ENCODE results near the gene SLC2A4RG.

SLC2A4RG gene

GRCh38 chr20:63778034-63778752 lies 38.6 kb downstream of the SLC2A4RG start:
- DNase-seq = no peak

GRCh38 chr20:63778857-63779256 lies 39.3 kb downstream of the SLC2A4RG start:
- DNase-seq = no peak

GRCh38 chr20:63781181-63781580 lies 41.6 kb downstream of the SLC2A4RG start:
- DNase-seq = no peak

GRCh38 chr20:63782051-63782471 lies 42.5 kb downstream of the SLC2A4RG start:
- DNase-seq = no peak

GRCh38 chr20:63782521-63782971 lies 43.0 kb downstream of the SLC2A4RG start:
- DNase-seq = no peak

- no peak for DNase-seq
Measured at GRCh38 chr20:63783970-63784369, 44.4 kb downstream of the SLC2A4RG start.

- DNase-seq = no peak
Measured at GRCh38 chr20:63785691-63786131, 46.1 kb downstream of the SLC2A4RG start.

- no peak for DNase-seq
Measured at GRCh38 chr20:63787302-63787701, 47.7 kb downstream of the SLC2A4RG start.

GRCh38 chr20:63787749-63788148 lies 48.2 kb downstream of the SLC2A4RG start:
- no peak for DNase-seq

GRCh38 chr20:63789836-63790571 lies 50.4 kb downstream of the SLC2A4RG start:
- no peak for DNase-seq

GRCh38 chr20:63790572-63791168 lies 51.1 kb downstream of the SLC2A4RG start:
- DNase-seq = no peak

- DNase-seq = no peak
Measured at GRCh38 chr20:63791497-63792156, 52.1 kb downstream of the SLC2A4RG start.

- no peak for DNase-seq
Measured at GRCh38 chr20:63792866-63793265, 53.3 kb downstream of the SLC2A4RG start.

Measured in fibroblast of upper back skin (primary cell).